PFSK-1 (cell line): ENCODE measurements around the gene MVK.

Experiments used
- FOXP2 ChIP-seq: optimal IDR thresholded peaks from 2 replicates; pipeline ENCODE3; 2011; ENCODE audit warnings: borderline replicate concordance, control low read depth, inconsistent platforms; ENCODE audit not compliant: insufficient read depth; ENCODE audit errors: extremely low read length, extremely low read depth
- POLR2AphosphoS5 ChIP-seq: IDR thresholded peaks from 2 replicates; pipeline ENCODE4 v1.6.1; 2012; ENCODE audit warnings: low read depth, mild to moderate bottlenecking, control low read depth, low read length, moderate library complexity
- SIN3A ChIP-seq: IDR thresholded peaks from 2 replicates; pipeline ENCODE4 v1.6.1; 2012; ENCODE audit warnings: mild to moderate bottlenecking, low read length, moderate library complexity, borderline replicate concordance; ENCODE audit not compliant: insufficient read depth
- TAF1 ChIP-seq: IDR thresholded peaks from 2 replicates; pipeline ENCODE4 v1.6.1; 2012; ENCODE audit warnings: low read length, control low read depth, borderline replicate concordance; ENCODE audit not compliant: insufficient read depth
- TF ChIP-seq, protein P1 (sequence below), 2 experiments: IDR thresholded peaks; 2 replicates each; pipeline versions ENCODE4 v1.6.1 to v1.8.0; 2011 to 2012; ENCODE audit warnings: low read depth in 2 of 2, low read length in 2 of 2, control low read depth in 1 of 2, inconsistent platforms in 1 of 2, mild to moderate bottlenecking in 1 of 2, moderate library complexity in 1 of 2; ENCODE audit not compliant: insufficient read depth in 1 of 2

MVK gene

DNA sequence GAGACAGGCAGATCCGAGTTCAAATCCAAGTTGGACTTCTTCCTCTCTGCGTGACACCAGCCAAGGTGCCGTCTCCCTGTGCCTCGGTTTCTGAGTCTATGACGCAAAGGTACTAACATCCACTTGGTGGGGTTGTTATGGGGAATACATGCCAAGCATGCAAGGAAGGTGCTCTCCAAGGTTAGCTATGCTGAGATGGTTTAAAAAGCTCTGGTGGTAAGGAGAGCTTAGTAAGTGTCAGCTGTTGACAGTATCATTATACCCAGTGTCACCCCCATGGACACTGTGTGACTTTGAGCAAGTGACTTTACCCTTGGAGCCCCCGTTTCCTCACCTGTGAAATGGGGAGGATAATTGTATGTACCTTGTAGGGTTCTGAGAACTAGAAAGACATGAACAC, 22.5 kb upstream of the MVK start:
- no peak for TF ChIP-seq POLR2AphosphoS5
- no peak for TF ChIP-seq FOXP2
- TF ChIP-seq TAF1 = no peak
- no peak for TF ChIP-seq SIN3A
- TF ChIP-seq, protein P1, sequence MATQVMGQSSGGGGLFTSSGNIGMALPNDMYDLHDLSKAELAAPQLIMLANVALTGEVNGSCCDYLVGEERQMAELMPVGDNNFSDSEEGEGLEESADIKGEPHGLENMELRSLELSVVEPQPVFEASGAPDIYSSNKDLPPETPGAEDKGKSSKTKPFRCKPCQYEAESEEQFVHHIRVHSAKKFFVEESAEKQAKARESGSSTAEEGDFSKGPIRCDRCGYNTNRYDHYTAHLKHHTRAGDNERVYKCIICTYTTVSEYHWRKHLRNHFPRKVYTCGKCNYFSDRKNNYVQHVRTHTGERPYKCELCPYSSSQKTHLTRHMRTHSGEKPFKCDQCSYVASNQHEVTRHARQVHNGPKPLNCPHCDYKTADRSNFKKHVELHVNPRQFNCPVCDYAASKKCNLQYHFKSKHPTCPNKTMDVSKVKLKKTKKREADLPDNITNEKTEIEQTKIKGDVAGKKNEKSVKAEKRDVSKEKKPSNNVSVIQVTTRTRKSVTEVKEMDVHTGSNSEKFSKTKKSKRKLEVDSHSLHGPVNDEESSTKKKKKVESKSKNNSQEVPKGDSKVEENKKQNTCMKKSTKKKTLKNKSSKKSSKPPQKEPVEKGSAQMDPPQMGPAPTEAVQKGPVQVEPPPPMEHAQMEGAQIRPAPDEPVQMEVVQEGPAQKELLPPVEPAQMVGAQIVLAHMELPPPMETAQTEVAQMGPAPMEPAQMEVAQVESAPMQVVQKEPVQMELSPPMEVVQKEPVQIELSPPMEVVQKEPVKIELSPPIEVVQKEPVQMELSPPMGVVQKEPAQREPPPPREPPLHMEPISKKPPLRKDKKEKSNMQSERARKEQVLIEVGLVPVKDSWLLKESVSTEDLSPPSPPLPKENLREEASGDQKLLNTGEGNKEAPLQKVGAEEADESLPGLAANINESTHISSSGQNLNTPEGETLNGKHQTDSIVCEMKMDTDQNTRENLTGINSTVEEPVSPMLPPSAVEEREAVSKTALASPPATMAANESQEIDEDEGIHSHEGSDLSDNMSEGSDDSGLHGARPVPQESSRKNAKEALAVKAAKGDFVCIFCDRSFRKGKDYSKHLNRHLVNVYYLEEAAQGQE (IDR thresholded peaks at IDR 0.05; ENCODE audit: insufficient read depth in 1 of 2, low read depth in 2 of 2, low read length in 2 of 2) = no peak

- no peak for TF ChIP-seq TAF1
- TF ChIP-seq, protein P1 (IDR thresholded peaks at IDR 0.05; ENCODE audit: insufficient read depth in 1 of 2, low read depth in 2 of 2, low read length in 2 of 2) = no peak
- no peak for TF ChIP-seq POLR2AphosphoS5
- TF ChIP-seq SIN3A = no peak
- TF ChIP-seq FOXP2 = no peak
Observed at GRCh38 chr12:109552971-109553370, 20.6 kb upstream of the MVK start.

DNA sequence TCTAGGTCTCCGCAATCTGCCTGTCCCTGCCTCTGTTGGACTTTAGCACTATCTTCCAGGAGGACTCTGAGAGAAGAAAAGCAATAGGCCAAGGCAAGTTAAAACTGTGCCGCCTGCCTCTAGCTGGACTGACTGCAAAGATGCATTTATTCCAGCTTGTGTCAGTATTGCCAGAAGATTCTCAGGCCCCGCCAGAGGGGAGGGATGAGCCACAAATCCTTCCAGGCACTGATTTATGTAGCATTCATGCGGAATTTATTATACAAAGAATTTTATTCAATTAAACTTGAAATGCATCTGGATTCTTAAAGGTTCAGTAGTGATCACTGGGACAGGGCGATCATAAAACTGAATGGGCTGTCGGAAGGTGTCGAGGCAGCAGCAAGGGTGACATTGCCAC, 20.1 kb upstream of the MVK start:
- TF ChIP-seq SIN3A (no peak), FOXP2 (no peak), POLR2AphosphoS5 (no peak), TAF1 (no peak)
- TF ChIP-seq, protein P1 (IDR thresholded peaks at IDR 0.05; ENCODE audit: insufficient read depth in 1 of 2, low read depth in 2 of 2, low read length in 2 of 2) = no peak

GRCh38 chr12:109553906-109554500, 19.6 kb upstream of the MVK start:
- TF ChIP-seq TAF1 = no peak
- TF ChIP-seq, protein P1 (IDR thresholded peaks at IDR 0.05; ENCODE audit: insufficient read depth in 1 of 2, low read depth in 2 of 2, low read length in 2 of 2) = no peak
- TF ChIP-seq POLR2AphosphoS5 = no peak
- no peak for TF ChIP-seq FOXP2
- TF ChIP-seq SIN3A = no peak

DNA sequence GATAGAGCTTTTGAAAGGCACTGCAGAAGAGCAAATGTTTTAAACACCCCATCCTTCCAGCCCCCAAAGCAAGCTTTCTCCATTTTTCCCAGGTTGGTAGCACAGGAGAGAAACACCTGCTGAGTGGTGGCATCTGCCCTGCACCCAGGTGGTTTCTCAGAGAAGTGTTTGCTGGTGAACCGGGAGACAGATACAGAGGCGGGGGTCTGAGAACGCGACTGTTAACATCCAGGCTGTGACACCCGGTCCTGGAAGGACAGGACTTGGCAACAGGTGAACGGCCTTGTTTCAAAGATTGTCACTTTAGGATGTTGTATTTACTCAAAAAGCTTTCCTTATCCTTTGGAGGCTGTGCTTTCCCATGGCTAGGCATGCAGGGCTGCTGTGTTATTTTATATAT, 18.8 kb upstream of the MVK start:
- no peak for TF ChIP-seq FOXP2
- TF ChIP-seq TAF1 = no peak
- TF ChIP-seq, protein P1 (IDR thresholded peaks at IDR 0.05; ENCODE audit: insufficient read depth in 1 of 2, low read depth in 2 of 2, low read length in 2 of 2) = no peak
- no peak for TF ChIP-seq SIN3A
- TF ChIP-seq POLR2AphosphoS5 = no peak
